Hepatocyte (in vitro differentiated cells): ENCODE measurements around the gene HSPH1. TPM values are rescaled to one million over a fixed set of nuclear protein-coding genes. Genes with fewer than 3 reads are reported as not detected.

ENCODE experiments used
- DNase-seq: peaks from one replicate; pipeline ENCODE4 v3.0.0-alpha.2; 2016; ENCODE audit warnings: low spot score
- H2AFZ ChIP-seq: fragments of 200-600 bp; sonication (generic); 2 replicates; pipeline ENCODE4 v1.6.0; 2016; ENCODE audit warnings: antibody characterized with exemption, mild to moderate bottlenecking
- H3K27ac ChIP-seq: fragments of 200-600 bp; sonication (generic); 2 replicates; pipeline ENCODE4 v1.5.1; 2016; ENCODE audit warnings: mild to moderate bottlenecking
- H3K27me3 ChIP-seq: fragments of 200-600 bp; sonication (generic); 2 replicates; pipeline ENCODE4 v1.6.1; 2016
- H3K36me3 ChIP-seq: fragments of 200-600 bp; sonication (generic); replicated peaks from 2 replicates; pipeline ENCODE4 v1.5.1; 2016; ENCODE audit warnings: low read depth; ENCODE audit not compliant: insufficient read depth
- H3K4me1 ChIP-seq: fragments of 200-600 bp; sonication (generic); 2 replicates; pipeline ENCODE4 v1.5.1; 2016; ENCODE audit warnings: mild to moderate bottlenecking, moderate library complexity; ENCODE audit not compliant: insufficient read depth
- H3K4me2 ChIP-seq: fragments of 200-600 bp; sonication (generic); 2 replicates; pipeline ENCODE4 v1.6.0; 2016
- H3K4me3 ChIP-seq: fragments of 200-600 bp; sonication (generic); 2 replicates; pipeline ENCODE4 v1.5.1; 2016; ENCODE audit warnings: mild to moderate bottlenecking
- H3K79me2 ChIP-seq: fragments of 200-600 bp; sonication (generic); 2 replicates; pipeline ENCODE4 v1.6.0; 2017; ENCODE audit warnings: mild to moderate bottlenecking
- H3K9me2 ChIP-seq: fragments of 200-600 bp; sonication (generic); replicated peaks from 2 replicates; pipeline ENCODE4 v1.6.0; 2017; ENCODE audit warnings: mild to moderate bottlenecking; ENCODE audit not compliant: insufficient read depth
- H3K9me3 ChIP-seq: fragments of 200-600 bp; sonication (generic); 2 replicates; pipeline ENCODE4 v1.5.1; 2016; ENCODE audit warnings: low read depth, mild to moderate bottlenecking
- H4K20me1 ChIP-seq: fragments of 200-600 bp; sonication (generic); 2 replicates; pipeline ENCODE4 v1.6.0; 2016; ENCODE audit warnings: mild to moderate bottlenecking; ENCODE audit not compliant: insufficient read depth, poor library complexity, severe bottlenecking
- CTCF ChIP-seq: fragments of 200-600 bp; sonication (generic); IDR thresholded peaks from 2 replicates; pipeline ENCODE4 v1.5.1; 2016; ENCODE audit warnings: antibody characterized with exemption, mild to moderate bottlenecking; ENCODE audit not compliant: poor library complexity
- EZH2 ChIP-seq: fragments of 200-600 bp; sonication (generic); IDR thresholded peaks from 2 replicates; pipeline ENCODE4 v1.6.1; 2016; ENCODE audit warnings: antibody characterized with exemption, mild to moderate bottlenecking, borderline replicate concordance
- EZH2phosphoT487 ChIP-seq: fragments of 200-600 bp; sonication (generic); IDR thresholded peaks from one replicate; pipeline ENCODE4 v1.6.1; 2018; ENCODE audit warnings: antibody characterized with exemption, mild to moderate bottlenecking, low read depth, moderate library complexity; ENCODE audit not compliant: unreplicated experiment, severe bottlenecking
- WGBS: methylation state at CpG from one replicate; pipeline ENCODE4 v1.1.6; 2016; ENCODE audit warnings: low lambda C conversion rate; ENCODE audit errors: missing lambda C conversion rate; 5-methylcytosine and 5-hydroxymethylcytosine counted together
- polyA plus RNA-seq: library from polyadenylated mRNA; unstranded; fragments of >200 nt; fragmentation: Nextera tagmentation; extraction: Ambion mirVana; gene quantifications from 2 replicates; pipeline ENCODE4 v1.2.1, GENCODE V29; 2016
- total RNA-seq: library from RNA; depleted of rRNA; stranded (reverse); fragments of >200 nt; gene quantifications from 2 replicates; pipeline ENCODE4 v1.2.3, GENCODE V29; 2014

The HSPH1 gene
- total and polyA plus RNA-seq, 2 experiments from 2014 or later: 64.1 to 74.2 TPM

- H3K36me3 ChIP-seq: no peaks in the 10 kb centered on the region
- no peak for DNase-seq
- no peaks in the 10 kb centered on the region for H4K20me1 ChIP-seq
- H3K4me1 ChIP-seq: no peaks in the 10 kb centered on the region
- H3K9me2 ChIP-seq: no peaks in the 10 kb centered on the region
- no peaks in the 10 kb centered on the region for H3K79me2 ChIP-seq
- H3K27ac ChIP-seq: no peak overlapping the region
- TF ChIP-seq CTCF (no peak), EZH2phosphoT487 (no peak), EZH2 (no peak)
- H2AFZ ChIP-seq: no peak overlapping the region
- H3K9me3 ChIP-seq: no peaks in the 10 kb centered on the region
- H3K4me2 ChIP-seq: no peak overlapping the region
- 86% methylated on average over 8 of the region's 8 CpGs for WGBS
- peaks cover 6% of the 10 kb centered on the region for H3K27me3 ChIP-seq
- H3K4me3 ChIP-seq: no peak overlapping the region
Observed at GRCh38 chr13:31119966-31120700, 41.6 kb downstream of the HSPH1 start.

DNA sequence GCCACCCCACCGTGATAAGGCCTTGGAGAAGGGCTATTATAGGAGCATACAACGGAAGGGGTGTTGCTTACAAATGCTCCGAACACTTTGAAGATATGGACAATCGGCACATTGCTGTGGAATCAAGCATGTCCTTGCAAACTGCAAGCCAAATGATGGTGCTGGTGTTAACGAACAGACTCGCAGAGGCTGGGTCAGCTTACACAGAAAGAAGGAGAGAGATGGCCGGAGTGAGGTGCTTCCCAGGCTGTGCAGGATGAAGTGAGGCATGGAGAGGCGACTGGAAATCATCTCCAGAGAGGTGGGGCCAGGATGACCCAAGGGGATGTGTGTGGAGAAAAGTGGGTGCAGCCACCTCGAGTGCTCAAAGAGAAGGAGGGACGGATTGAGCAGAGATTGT, 42.2 kb downstream of the HSPH1 start:
- Histone ChIP-seq H3K27me3 (no peaks in the 10 kb centered on the region), H3K36me3 (no peaks in the 10 kb centered on the region), H3K9me3 (no peaks in the 10 kb centered on the region), H3K4me1 (no peaks in the 10 kb centered on the region), H3K4me2 (no peak overlapping the region), H3K27ac (no peak overlapping the region), H3K9me2 (no peaks in the 10 kb centered on the region), H3K4me3 (no peak overlapping the region), H4K20me1 (no peaks in the 10 kb centered on the region), H3K79me2 (no peaks in the 10 kb centered on the region), H2AFZ (no peak overlapping the region)
- no peak for DNase-seq
- 89% methylated on average over 10 of the region's 10 CpGs for WGBS
- no peak for TF ChIP-seq CTCF
- TF ChIP-seq EZH2phosphoT487: no peak
- TF ChIP-seq EZH2: no peak

GRCh38 chr13:31116224-31116623, 45.5 kb downstream of the HSPH1 start:
- no peak for DNase-seq
- Histone ChIP-seq H3K9me3 (no peaks in the 10 kb centered on the region), H3K27ac (peak overlapping the region; percentile 31), H4K20me1 (no peaks in the 10 kb centered on the region), H3K27me3 (no peaks in the 10 kb centered on the region), H3K79me2 (no peaks in the 10 kb centered on the region), H3K4me3 (no peak overlapping the region), H3K4me1 (no peaks in the 10 kb centered on the region), H3K9me2 (no peaks in the 10 kb centered on the region), H2AFZ (no peak overlapping the region), H3K4me2 (no peak overlapping the region), H3K36me3 (no peaks in the 10 kb centered on the region)
- no peak for TF ChIP-seq EZH2phosphoT487
- TF ChIP-seq EZH2: no peak
- no peak for TF ChIP-seq CTCF
- WGBS: 97% methylated on average over 4 of the region's 4 CpGs
